GM18498 (cell line): ENCODE measurements around the gene ZNF569.
A peak's percentile ranks its signal among the peaks of the same experiment; 100 is the strongest.
"Not testable (repeated sequence)": the region's sequence is repeated elsewhere in the genome, so short reads cannot be mapped to it uniquely, and the experiment has no call there.

Experiments
- ATAC-seq: cut with Tn5 transposase; IDR thresholded peaks from one replicate; pipeline ENCODE4 v1.9.1; 2021; ENCODE audit warnings: mild to moderate bottlenecking, moderate library complexity; ENCODE audit not compliant: unreplicated experiment

Gene ZNF569

GRCh38 chr19:37403403-37403802 is 63.8 kb downstream of the ZNF569 start:
- ATAC-seq = no peak

GRCh38 chr19:37401078-37401477 is 66.2 kb downstream of the ZNF569 start:
- ATAC-seq = no peak

GRCh38 chr19:37391399-37391798 is 75.8 kb downstream of the ZNF569 start:
- not testable (repeated sequence) for ATAC-seq

- no peak for ATAC-seq
Observed at GRCh38 chr19:37389234-37389633, 78.0 kb downstream of the ZNF569 start.

GRCh38 chr19:37370880-37371661 is 96.2 kb downstream of the ZNF569 start, which contains the start of gene ZNF527:
TSS of gene ZNF527 (plus strand) at chr19:37371099. CDS start at chr19:37374199, 3,100 bp downstream.
- ATAC-seq = peak; percentile 97

GRCh38 chr19:37370386-37370879 is 96.8 kb downstream of the ZNF569 start:
- peak; percentile 31 for ATAC-seq

- ATAC-seq = no peak
Observed at GRCh38 chr19:37362733-37363132, 104.5 kb downstream of the ZNF569 start.

GRCh38 chr19:37361994-37362393 is 105.2 kb downstream of the ZNF569 start:
- no peak for ATAC-seq
